H9 (cell line): ENCODE data around the gene ZNF416. TPM values are rescaled to one million over a fixed set of nuclear protein-coding genes. Genes with fewer than 3 reads are reported as not detected.

ENCODE experiments used
- DNase-seq: peaks from one replicate; pipeline ENCODE4 v3.0.0-alpha.2; 2017
- H2AFZ ChIP-seq: one replicate; pipeline ENCODE4 v1.6.1; 2013; ENCODE audit warnings: mild to moderate bottlenecking, low read length, control low read depth, moderate library complexity
- H2AK5ac ChIP-seq: 2 replicates; pipeline ENCODE4 v1.6.1; 2013; ENCODE audit warnings: low read length, control low read depth, mixed read lengths; ENCODE audit not compliant: insufficient read length
- H2BK120ac ChIP-seq: one replicate; pipeline ENCODE4 v1.6.1; 2013; ENCODE audit warnings: low read depth, mild to moderate bottlenecking, low read length, control low read depth, inconsistent platforms; ENCODE audit not compliant: poor library complexity, severe bottlenecking
- H2BK12ac ChIP-seq: 2 replicates; pipeline ENCODE4 v1.6.1; 2013; ENCODE audit warnings: low read length, control low read depth, mixed read lengths, low read depth; ENCODE audit not compliant: insufficient read length
- H2BK15ac ChIP-seq: 2 replicates; pipeline ENCODE4 v1.6.1; 2013; ENCODE audit warnings: low read depth, low read length, control low read depth
- H2BK20ac ChIP-seq: one replicate; pipeline ENCODE4 v1.6.1; 2013; ENCODE audit warnings: low read depth, mild to moderate bottlenecking, low read length, control low read depth, inconsistent platforms; ENCODE audit not compliant: poor library complexity, severe bottlenecking
- H2BK5ac ChIP-seq: 2 replicates; pipeline ENCODE4 v1.6.1; 2013; ENCODE audit warnings: low read length, control low read depth, mixed read lengths; ENCODE audit not compliant: insufficient read length
- H3K14ac ChIP-seq: 2 replicates; pipeline ENCODE4 v1.6.1; 2013; ENCODE audit warnings: low read length, control low read depth; ENCODE audit not compliant: insufficient read depth
- H3K18ac ChIP-seq: 2 replicates; pipeline ENCODE4 v1.6.1; 2013; ENCODE audit warnings: low read depth, mild to moderate bottlenecking, mixed read lengths, low read length, control low read depth; ENCODE audit not compliant: insufficient read length
- H3K23ac ChIP-seq: 2 replicates; pipeline ENCODE4 v1.6.1; 2013; ENCODE audit warnings: low read length, control low read depth, mixed read lengths, low read depth; ENCODE audit not compliant: insufficient read length
- H3K23me2 ChIP-seq: 2 replicates; pipeline ENCODE4 v1.6.1; 2013; ENCODE audit warnings: low read depth, mild to moderate bottlenecking, mixed read lengths, low read length, control low read depth; ENCODE audit not compliant: insufficient read length, poor library complexity, severe bottlenecking
- H3K27ac ChIP-seq: 2 replicates; pipeline ENCODE4 v1.5.1; 2013; ENCODE audit warnings: low read length, control low read depth, mixed read lengths, low read depth; ENCODE audit not compliant: insufficient read length
- H3K27me3 ChIP-seq: 2 replicates; pipeline ENCODE4 v1.6.1; 2013; ENCODE audit warnings: low read length, control low read depth, inconsistent platforms; ENCODE audit not compliant: insufficient read depth
- H3K4ac ChIP-seq: 2 replicates; pipeline ENCODE4 v1.6.1; 2013; ENCODE audit warnings: low read depth, mild to moderate bottlenecking, control low read depth, inconsistent platforms, low read length, moderate library complexity
- H3K4me1 ChIP-seq: 2 replicates; pipeline ENCODE4 v1.6.1; 2013; ENCODE audit warnings: low read length, control low read depth, inconsistent platforms; ENCODE audit not compliant: insufficient read depth
- H3K4me2 ChIP-seq: 2 replicates; pipeline ENCODE4 v1.6.1; 2013; ENCODE audit warnings: low read length, control low read depth, mixed read lengths; ENCODE audit not compliant: insufficient read length, insufficient read depth
- H3K56ac ChIP-seq: 2 replicates; pipeline ENCODE4 v1.6.1; 2013; ENCODE audit warnings: low read depth, mild to moderate bottlenecking, mixed read lengths, low read length, control low read depth; ENCODE audit not compliant: insufficient read length
- H3K79me1 ChIP-seq: 2 replicates; pipeline ENCODE4 v1.6.1; 2013; ENCODE audit warnings: low read depth, mild to moderate bottlenecking, moderate library complexity, low read length, control low read depth, inconsistent platforms; ENCODE audit not compliant: insufficient read depth, poor library complexity, severe bottlenecking
- H3K79me2 ChIP-seq: 2 replicates; pipeline ENCODE4 v1.6.1; 2013; ENCODE audit warnings: low read length, control low read depth, inconsistent platforms; ENCODE audit not compliant: insufficient read depth
- H3K9ac ChIP-seq: 2 replicates; pipeline ENCODE4 v1.6.1; 2013; ENCODE audit warnings: low read length, control low read depth, mixed read lengths; ENCODE audit not compliant: insufficient read length; ENCODE audit errors: extremely low read depth
- H3K9me3 ChIP-seq: one replicate; pipeline ENCODE4 v1.6.1; 2013; ENCODE audit warnings: low read depth, low read length, inconsistent platforms; ENCODE audit not compliant: control insufficient read depth
- H3T11ph ChIP-seq: one replicate; pipeline ENCODE4 v1.6.1; 2013; ENCODE audit warnings: mild to moderate bottlenecking, low read length, control low read depth, inconsistent platforms
- H4K20me1 ChIP-seq: one replicate; pipeline ENCODE4 v1.6.1; 2013; ENCODE audit not compliant: control insufficient read depth, insufficient read length, insufficient read depth
- H4K5ac ChIP-seq: 2 replicates; pipeline ENCODE4 v1.6.1; 2013; ENCODE audit warnings: low read depth, mild to moderate bottlenecking, mixed read lengths, low read length, control low read depth; ENCODE audit not compliant: insufficient read length
- H4K8ac ChIP-seq: replicated peaks from 2 replicates; pipeline ENCODE4 v1.6.1; 2013; ENCODE audit warnings: low read length, control low read depth, mixed read lengths, low read depth; ENCODE audit not compliant: insufficient read length
- H4K91ac ChIP-seq: 2 replicates; pipeline ENCODE4 v1.6.1; 2013; ENCODE audit warnings: low read depth, mild to moderate bottlenecking, moderate library complexity, mixed read lengths, low read length, control low read depth; ENCODE audit not compliant: insufficient read length
- H3K27ac Mint-ChIP-seq, 3 experiments: 2 replicates in 2 of 3; 3 replicates in 1 of 3; pipeline ENCODE4 v1.8.0; 2020 to 2021; ENCODE audit warnings: mixed read lengths in 3 of 3, mild to moderate bottlenecking in 1 of 3, moderate library complexity in 1 of 3
- H3K27me3 Mint-ChIP-seq: 2 replicates; pipeline ENCODE4 v1.8.0; 2021; ENCODE audit warnings: low read depth, mild to moderate bottlenecking, moderate library complexity, mixed read lengths
- H3K36me3 Mint-ChIP-seq, 3 experiments: 2 replicates in 2 of 3; 3 replicates in 1 of 3; pipeline ENCODE4 v1.8.0; 2020 to 2021; ENCODE audit warnings: low read depth in 3 of 3, mixed read lengths in 3 of 3; ENCODE audit not compliant: insufficient read depth in 1 of 3
- H3K4me1 Mint-ChIP-seq, 2 experiments: 2 replicates each; pipeline ENCODE4 v1.8.0; 2020; ENCODE audit warnings: mixed read lengths in 2 of 2
- H3K4me3 Mint-ChIP-seq, 2 experiments: 2 replicates in 1 of 2; 3 replicates in 1 of 2; pipeline ENCODE4 v1.8.0; 2020 to 2021; ENCODE audit warnings: mild to moderate bottlenecking in 2 of 2, mixed read lengths in 2 of 2, moderate library complexity in 1 of 2
- H3K9me3 Mint-ChIP-seq, 2 experiments: 2 replicates in 1 of 2; 3 replicates in 1 of 2; pipeline ENCODE4 v1.8.0; 2020; ENCODE audit warnings: mild to moderate bottlenecking in 2 of 2, mixed read lengths in 2 of 2, moderate library complexity in 1 of 2
- WGBS: extraction: QIAGEN DNeasy Blood & Tissue Kit; methylation state at CpG from one replicate; pipeline ENCODE4 v1.1.7; 2013; ENCODE audit warnings: missing lambda C conversion rate, low lambda C conversion rate, mixed read lengths; ENCODE audit not compliant: insufficient read length; ENCODE audit errors: extremely low coverage; 5-methylcytosine and 5-hydroxymethylcytosine counted together
- total RNA-seq: library from RNA; stranded (reverse); gene quantifications from 2 replicates; pipeline ENCODE4 v1.2.1, GENCODE V29; 2021
- TF ChIP-seq, protein P1 (sequence below): fragments of 200-600 bp; sonication (generic); conservative IDR thresholded peaks from 3 replicates; pipeline ENCODE4 v1.8.0; 2021; ENCODE audit warnings: antibody characterized with exemption, mild to moderate bottlenecking

The ZNF416 gene
- total RNA-seq, 1 experiment from 2014 or later, result 10.9 TPM

DNA sequence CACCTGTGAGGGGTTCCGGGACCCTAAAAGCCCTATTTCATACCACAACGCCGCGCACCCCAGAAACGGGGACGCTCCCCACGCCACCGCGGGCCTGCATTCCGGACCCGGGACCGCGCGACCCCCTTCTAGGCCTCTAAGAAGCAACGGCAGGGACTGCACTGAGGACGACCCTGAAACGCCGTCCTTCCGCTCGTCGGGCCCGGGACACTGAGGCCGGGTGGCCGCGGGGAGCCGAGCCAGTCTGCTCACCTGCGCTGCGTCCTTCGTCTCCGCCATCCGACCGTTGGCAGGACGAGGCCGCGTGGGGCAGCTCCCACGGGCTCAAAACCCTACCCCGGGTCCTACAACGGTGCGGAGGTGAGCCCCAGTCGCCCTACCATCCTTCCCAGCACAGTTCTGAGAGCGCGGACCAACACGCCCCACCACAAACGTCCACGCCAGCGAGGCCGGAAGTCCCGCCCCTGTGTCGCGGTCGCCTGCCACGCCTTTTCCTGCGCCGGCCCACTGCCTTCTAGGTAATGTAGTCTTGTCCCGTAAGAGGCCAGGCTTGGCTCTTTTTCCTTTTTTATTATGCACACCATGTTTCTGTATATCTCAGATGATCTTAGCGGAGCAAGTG is 19.2 kb downstream of the ZNF416 start, which contains the start of gene ZNF550:
Gene ZNF550, minus strand, starts transcription at position 460 of the 622 bp plus-strand sequence. Its CDS starts 181 bp downstream, at position 279.
- H3K36me3 Mint-ChIP-seq, result peaks cover 36 to 53% (median 39%) of the 10 kb centered on the region in 3 experiments
- Histone ChIP-seq H4K8ac (no peak within 1 kb of the TSS), H2BK120ac (no peak within 1 kb of the TSS), H2AFZ (no peak within 1 kb of the TSS), H2BK15ac (no peak within 1 kb of the TSS), H4K5ac (no peak within 1 kb of the TSS), H2BK12ac (no peak within 1 kb of the TSS), H3K79me2 (peaks cover 6% of the 10 kb centered on the region), H3K79me1 (no peaks in the 10 kb centered on the region), H3K4me1 (no peaks in the 10 kb centered on the region), H3K27ac (no peak within 1 kb of the TSS), H2BK5ac (no peak within 1 kb of the TSS), H3T11ph (no peak within 1 kb of the TSS), H3K56ac (no peak within 1 kb of the TSS), H3K9me3 (peaks cover 15% of the 10 kb centered on the region), H3K18ac (no peak within 1 kb of the TSS), H3K4ac (no peak within 1 kb of the TSS), H2AK5ac (no peak within 1 kb of the TSS), H3K9ac (peak within 1 kb of the TSS; percentile 82), H2BK20ac (no peak within 1 kb of the TSS), H3K23ac (no peak within 1 kb of the TSS), H3K4me2 (peak within 1 kb of the TSS; percentile 87), H3K14ac (peak within 1 kb of the TSS; percentile 79; the same call in 1 of the 2 replicates), H4K91ac (no peak within 1 kb of the TSS), H4K20me1 (no peaks in the 10 kb centered on the region), H3K23me2 (peaks cover 5% of the 10 kb centered on the region), H3K27me3 (no peaks in the 10 kb centered on the region)
- peak within 1 kb of the TSS; percentile 89 to 98 for H3K4me3 Mint-ChIP-seq
- H3K27me3 Mint-ChIP-seq, result peaks cover 7% of the 10 kb centered on the region; the same call in 1 of the 2 replicates
- no CpG with 5 or more reads among the region's 56 CpGs for WGBS
- peaks cover 10 to 12% of the 10 kb centered on the region in 2 experiments for H3K4me1 Mint-ChIP-seq
- TF ChIP-seq, protein P1, sequence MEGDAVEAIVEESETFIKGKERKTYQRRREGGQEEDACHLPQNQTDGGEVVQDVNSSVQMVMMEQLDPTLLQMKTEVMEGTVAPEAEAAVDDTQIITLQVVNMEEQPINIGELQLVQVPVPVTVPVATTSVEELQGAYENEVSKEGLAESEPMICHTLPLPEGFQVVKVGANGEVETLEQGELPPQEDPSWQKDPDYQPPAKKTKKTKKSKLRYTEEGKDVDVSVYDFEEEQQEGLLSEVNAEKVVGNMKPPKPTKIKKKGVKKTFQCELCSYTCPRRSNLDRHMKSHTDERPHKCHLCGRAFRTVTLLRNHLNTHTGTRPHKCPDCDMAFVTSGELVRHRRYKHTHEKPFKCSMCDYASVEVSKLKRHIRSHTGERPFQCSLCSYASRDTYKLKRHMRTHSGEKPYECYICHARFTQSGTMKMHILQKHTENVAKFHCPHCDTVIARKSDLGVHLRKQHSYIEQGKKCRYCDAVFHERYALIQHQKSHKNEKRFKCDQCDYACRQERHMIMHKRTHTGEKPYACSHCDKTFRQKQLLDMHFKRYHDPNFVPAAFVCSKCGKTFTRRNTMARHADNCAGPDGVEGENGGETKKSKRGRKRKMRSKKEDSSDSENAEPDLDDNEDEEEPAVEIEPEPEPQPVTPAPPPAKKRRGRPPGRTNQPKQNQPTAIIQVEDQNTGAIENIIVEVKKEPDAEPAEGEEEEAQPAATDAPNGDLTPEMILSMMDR, result no peak
- DNase-seq, result peak; percentile 84
- H3K9me3 Mint-ChIP-seq, result peaks cover 48 to 53% of the 10 kb centered on the region in 2 experiments
- peak within 1 kb of the TSS in 2 of 3 experiments; percentile 86 to 95; a peak in 5 of 7 replicates for H3K27ac Mint-ChIP-seq
